Stimulated activated memory B cell treated with anti-CD40 and anti-IgM and Interleukin-4, amounts not matched to agents 10 μg/mL and 1 μg/mL and 100 μg/mL, for 72 hours (primary cell): ENCODE data around the gene CGRRF1.

Experiments used
- ATAC-seq: fragments of 150-1000 bp; cut with Tn5 transposase; 2 replicates; pipeline ENCODE4 v1.10.0; 2021
- H3K27ac Mint-ChIP-seq: one replicate; pipeline ENCODE4 v1.8.0; 2022; ENCODE audit warnings: mild to moderate bottlenecking, mixed read lengths
- H3K27me3 Mint-ChIP-seq: one replicate; pipeline ENCODE4 v1.8.0; 2022; ENCODE audit warnings: mixed read lengths
- H3K36me3 Mint-ChIP-seq: one replicate; pipeline ENCODE4 v1.8.0; 2022; ENCODE audit warnings: mixed read lengths
- H3K4me1 Mint-ChIP-seq: one replicate; pipeline ENCODE4 v1.8.0; 2022; ENCODE audit warnings: mixed read lengths
- H3K4me3 Mint-ChIP-seq: one replicate; pipeline ENCODE4 v1.8.0; 2022; ENCODE audit warnings: mild to moderate bottlenecking, moderate library complexity, mixed read lengths
- H3K9me3 Mint-ChIP-seq: one replicate; pipeline ENCODE4 v1.8.0; 2022; ENCODE audit warnings: mixed read lengths

Gene CGRRF1

DNA sequence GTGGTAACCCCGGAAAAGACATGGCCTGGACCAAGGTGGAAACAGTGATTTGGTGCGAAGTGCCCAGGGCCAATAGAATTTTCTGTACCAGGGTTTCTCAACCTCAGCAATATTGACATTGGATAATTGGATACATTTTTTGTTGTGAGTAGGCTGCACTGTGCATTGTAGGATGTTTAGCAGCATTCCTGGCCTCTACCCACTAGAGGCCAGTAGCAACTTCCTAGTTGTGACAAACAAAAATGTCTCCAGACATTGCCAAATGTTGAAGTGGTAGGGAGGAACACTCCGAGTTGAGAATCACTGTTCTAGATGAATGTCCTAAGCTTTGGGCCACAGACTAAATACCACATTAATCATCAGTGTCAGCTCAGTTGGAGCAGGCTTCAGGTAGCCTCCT is 6.2 kb upstream of the CGRRF1 start:
- Mint-ChIP-seq H3K36me3 (no peaks in the 10 kb centered on the region), H3K27ac (no peak overlapping the region), H3K9me3 (no peaks in the 10 kb centered on the region), H3K4me1 (no peaks in the 10 kb centered on the region), H3K27me3 (peaks cover 19% of the 10 kb centered on the region), H3K4me3 (no peak overlapping the region)
- ATAC-seq, result no peak

DNA sequence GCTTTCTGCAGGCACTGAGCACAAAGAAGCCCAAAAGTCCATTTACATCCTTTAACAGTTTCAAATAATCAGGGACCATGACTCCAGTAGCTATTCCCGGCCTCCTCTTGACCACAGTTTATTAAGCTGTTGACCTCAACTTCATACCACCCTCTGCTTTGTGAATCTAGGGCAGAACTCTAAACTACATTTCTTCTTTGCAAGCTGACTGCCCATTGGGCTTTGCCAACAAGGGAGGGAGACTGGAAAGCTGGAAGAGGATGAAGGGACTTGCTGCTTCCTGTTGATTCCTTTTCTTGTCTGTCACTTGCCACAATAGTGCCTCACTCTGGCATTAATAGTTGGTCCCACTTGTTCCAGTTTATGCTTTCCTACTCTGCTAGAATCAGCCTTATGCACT is 2.7 kb downstream of the CGRRF1 start:
- peaks cover 13% of the 10 kb centered on the region for H3K9me3 Mint-ChIP-seq
- ATAC-seq, result no peak
- no peak overlapping the region for H3K4me3 Mint-ChIP-seq
- no peaks in the 10 kb centered on the region for H3K27me3 Mint-ChIP-seq
- peaks cover 52% of the 10 kb centered on the region for H3K4me1 Mint-ChIP-seq
- H3K36me3 Mint-ChIP-seq, result peaks cover 38% of the 10 kb centered on the region
- H3K27ac Mint-ChIP-seq, result no peak overlapping the region

DNA sequence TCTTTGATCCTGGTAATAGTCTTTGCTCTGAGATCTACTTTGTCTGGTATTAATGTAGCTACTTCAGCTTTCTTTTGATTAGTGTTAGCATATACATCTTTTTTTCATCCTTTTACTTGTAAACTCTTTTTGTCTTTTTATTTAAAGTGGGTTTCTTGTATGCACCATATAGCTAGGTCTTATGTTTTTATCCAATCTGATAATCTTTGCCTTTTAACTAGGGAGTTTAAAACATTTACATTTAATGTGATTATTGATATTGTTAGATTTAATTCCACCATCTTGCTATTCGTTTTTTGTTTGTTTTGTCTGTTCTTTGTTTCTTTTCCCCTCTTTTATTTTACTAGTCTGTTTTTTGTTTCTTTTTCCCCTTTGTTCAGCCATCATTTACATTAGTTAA is 6.0 kb downstream of the CGRRF1 start:
- Mint-ChIP-seq H3K36me3 (peaks cover 50% of the 10 kb centered on the region), H3K27ac (no peak overlapping the region), H3K27me3 (no peaks in the 10 kb centered on the region), H3K9me3 (peaks cover 13% of the 10 kb centered on the region), H3K4me3 (no peak overlapping the region), H3K4me1 (peaks cover 41% of the 10 kb centered on the region)
- ATAC-seq, result no peak

DNA sequence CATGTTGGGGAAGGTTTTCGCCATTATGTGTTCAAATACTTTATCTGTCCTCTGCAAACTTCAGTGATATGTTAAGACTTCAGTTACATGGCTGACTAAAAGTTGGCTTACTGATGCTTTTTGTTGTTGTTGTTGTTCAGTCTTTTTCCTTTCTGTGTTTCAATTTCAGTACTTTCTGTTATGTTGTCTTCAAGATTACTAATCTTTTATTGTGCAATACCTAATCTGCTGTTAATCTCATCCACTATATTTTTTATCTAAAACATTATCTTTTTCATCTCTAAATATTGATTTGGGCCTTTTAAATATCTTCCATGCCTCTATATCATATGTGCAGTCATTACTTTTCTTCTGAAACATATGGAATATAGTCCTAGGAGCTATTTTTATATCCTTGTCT is 7.0 kb downstream of the CGRRF1 start:
- peaks cover 51% of the 10 kb centered on the region for H3K36me3 Mint-ChIP-seq
- peaks cover 34% of the 10 kb centered on the region for H3K4me1 Mint-ChIP-seq
- no peak overlapping the region for H3K4me3 Mint-ChIP-seq
- ATAC-seq, result no peak
- H3K9me3 Mint-ChIP-seq, result peaks cover 13% of the 10 kb centered on the region
- no peaks in the 10 kb centered on the region for H3K27me3 Mint-ChIP-seq
- no peak overlapping the region for H3K27ac Mint-ChIP-seq

DNA sequence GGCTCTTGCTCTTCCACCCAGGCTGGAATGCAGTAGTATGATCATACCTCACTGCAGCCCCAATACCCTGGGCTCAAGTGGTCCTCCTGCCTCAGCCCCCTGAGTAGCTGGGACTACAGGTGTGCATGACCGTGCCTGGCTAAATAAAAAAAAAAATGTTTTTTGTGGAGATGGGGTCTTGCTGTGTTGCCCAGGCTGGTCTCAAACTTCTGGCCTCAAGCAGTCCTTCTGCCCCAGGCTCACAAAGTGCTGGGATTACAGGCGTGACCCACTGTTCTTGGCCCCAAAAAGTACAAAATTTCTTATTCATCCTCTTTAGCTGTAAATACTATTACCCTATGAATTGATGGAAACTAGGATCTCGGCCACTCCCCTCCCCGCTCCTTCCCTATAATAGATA is 14.7 kb downstream of the CGRRF1 start:
- Mint-ChIP-seq H3K4me1 (no peaks in the 10 kb centered on the region), H3K27me3 (no peaks in the 10 kb centered on the region), H3K4me3 (no peak overlapping the region), H3K9me3 (no peaks in the 10 kb centered on the region), H3K27ac (no peak overlapping the region), H3K36me3 (peaks cover 37% of the 10 kb centered on the region)
- no peak for ATAC-seq

DNA sequence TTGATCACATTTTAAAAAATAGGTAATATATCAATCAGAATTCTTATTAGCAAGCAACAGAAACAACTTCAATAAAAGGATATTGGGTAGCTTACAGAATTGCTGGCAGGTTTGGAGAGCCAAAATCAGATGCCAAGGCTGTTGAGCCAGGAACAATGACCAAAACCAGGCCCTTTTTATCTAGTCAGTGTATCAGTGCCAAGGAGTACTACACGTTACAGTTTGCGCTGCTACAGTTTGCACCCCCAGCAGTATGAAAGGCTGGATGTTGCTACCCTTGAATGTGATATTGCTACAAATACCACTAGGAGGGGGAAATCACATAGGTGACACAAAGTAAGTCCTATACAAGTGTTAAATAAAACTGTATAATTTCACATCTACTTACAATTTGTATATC is 19.3 kb downstream of the CGRRF1 start:
- H3K4me1 Mint-ChIP-seq, result peaks cover 16% of the 10 kb centered on the region
- H3K36me3 Mint-ChIP-seq, result peaks cover 22% of the 10 kb centered on the region
- no peaks in the 10 kb centered on the region for H3K9me3 Mint-ChIP-seq
- H3K27ac Mint-ChIP-seq, result no peak overlapping the region
- H3K4me3 Mint-ChIP-seq, result no peak overlapping the region
- no peak for ATAC-seq
- no peaks in the 10 kb centered on the region for H3K27me3 Mint-ChIP-seq

DNA sequence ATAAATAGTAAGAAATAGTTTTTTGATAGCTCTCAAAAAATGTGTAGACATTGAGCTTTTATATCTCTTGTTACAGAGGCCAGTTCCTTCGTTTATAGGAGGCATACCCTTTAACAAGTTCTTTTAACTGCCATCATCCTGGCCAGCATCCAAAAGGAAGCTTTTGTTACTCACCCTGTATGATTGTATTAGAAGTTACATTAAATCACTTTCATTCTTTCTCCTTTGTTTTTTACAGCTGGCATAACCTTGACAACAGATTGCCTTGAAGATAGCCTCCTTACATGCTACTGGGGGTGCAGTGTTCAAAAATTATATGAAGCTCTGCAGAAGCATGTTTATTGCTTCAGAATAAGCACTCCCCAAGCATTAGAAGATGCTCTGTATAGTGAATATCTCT is 20.1 kb downstream of the CGRRF1 start:
- Mint-ChIP-seq H3K9me3 (no peaks in the 10 kb centered on the region), H3K27me3 (no peaks in the 10 kb centered on the region), H3K4me1 (peaks cover 16% of the 10 kb centered on the region), H3K27ac (no peak overlapping the region), H3K36me3 (peaks cover 20% of the 10 kb centered on the region), H3K4me3 (no peak overlapping the region)
- no peak for ATAC-seq

DNA sequence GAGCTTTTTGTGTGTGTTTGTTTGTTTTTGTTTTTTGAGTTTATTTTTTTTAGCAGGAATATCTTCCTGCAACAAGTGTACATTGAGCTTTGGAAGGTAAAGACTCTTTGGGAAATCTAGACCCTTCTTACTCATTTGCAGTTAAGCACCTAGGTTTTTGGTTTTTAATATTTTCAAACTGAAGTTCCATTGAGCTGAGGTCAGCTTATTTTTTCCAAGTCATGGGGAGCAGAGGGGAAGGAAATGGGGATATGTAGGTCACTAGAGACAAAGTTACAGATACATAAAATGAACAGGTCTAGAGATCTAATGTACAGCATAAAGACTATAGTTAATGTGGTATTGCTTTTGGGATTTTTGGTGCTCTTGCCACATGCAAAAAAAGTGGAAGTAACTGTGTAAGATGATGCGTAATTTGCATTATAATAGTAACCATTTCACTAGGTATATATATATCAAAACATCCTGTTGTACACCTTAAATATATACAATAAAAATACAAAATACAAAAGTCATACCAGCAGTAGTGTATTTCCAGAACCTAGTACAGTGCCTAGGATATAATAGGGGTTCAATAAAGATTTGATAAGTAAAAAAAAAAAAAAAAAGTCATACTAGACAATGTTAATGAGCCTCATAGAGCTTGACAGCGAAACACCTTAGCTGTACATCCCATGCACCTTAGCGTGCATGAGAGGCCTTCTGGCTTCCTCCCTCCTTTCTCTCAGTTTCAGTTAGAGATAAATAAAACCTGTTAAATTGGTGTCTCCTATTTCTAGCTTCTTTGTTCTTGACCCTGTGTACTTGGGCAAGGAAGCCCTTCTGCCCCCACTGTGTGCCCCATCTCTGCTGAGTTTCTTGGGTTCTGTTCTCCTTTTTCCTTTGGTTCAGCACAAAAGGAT is 22.7 kb downstream of the CGRRF1 start:
- peaks cover 28% of the 10 kb centered on the region for H3K36me3 Mint-ChIP-seq
- ATAC-seq, result peak; percentile 61
- H3K27ac Mint-ChIP-seq, result peak overlapping the region; percentile 51
- H3K27me3 Mint-ChIP-seq, result no peaks in the 10 kb centered on the region
- H3K4me1 Mint-ChIP-seq, result peaks cover 16% of the 10 kb centered on the region
- peak overlapping the region; percentile 24 for H3K4me3 Mint-ChIP-seq
- H3K9me3 Mint-ChIP-seq, result no peaks in the 10 kb centered on the region

DNA sequence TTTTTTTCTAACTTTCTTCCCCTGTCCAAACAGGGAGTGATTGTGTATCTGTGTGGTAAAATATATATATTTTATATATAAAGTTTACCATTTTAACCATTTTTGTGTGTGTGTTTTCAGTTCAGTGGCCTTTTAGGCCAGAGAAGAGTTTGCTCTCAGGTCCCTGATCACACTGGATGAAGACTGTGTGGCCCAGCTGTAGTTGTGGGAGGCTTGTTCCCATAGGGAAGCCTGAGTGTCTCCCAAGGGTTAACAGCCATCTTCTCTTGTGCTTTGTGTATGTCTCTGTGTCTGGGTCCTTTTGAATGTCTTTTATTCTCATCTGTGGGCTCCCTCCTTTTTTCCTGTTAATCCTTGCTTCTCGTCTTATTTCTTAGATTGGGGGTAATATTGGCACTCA is 23.4 kb downstream of the CGRRF1 start:
- Mint-ChIP-seq H3K9me3 (no peaks in the 10 kb centered on the region), H3K4me3 (no peak overlapping the region), H3K27me3 (no peaks in the 10 kb centered on the region), H3K36me3 (peaks cover 23% of the 10 kb centered on the region), H3K4me1 (peaks cover 16% of the 10 kb centered on the region), H3K27ac (peak overlapping the region; percentile 51)
- no peak for ATAC-seq

DNA sequence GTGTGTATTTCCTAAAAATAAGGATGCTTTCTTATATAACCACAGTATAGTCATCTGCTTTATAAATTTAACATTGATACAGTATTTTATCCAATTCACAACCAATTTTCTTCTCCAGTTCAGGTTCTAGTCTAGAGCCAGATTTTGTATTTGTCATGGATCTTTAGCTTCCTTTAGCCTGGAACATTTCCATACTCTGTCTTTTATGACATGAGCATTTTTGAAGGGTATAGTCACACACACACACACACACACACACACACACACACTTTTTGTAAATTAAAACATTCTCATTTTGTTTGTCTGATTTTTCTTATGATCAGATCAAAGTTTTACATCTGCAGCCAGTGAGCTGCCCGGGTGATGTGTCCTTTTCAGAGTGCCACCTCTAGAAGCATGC is 25.4 kb downstream of the CGRRF1 start:
- ATAC-seq, result no peak
- no peaks in the 10 kb centered on the region for H3K9me3 Mint-ChIP-seq
- no peaks in the 10 kb centered on the region for H3K27me3 Mint-ChIP-seq
- H3K36me3 Mint-ChIP-seq, result peaks cover 30% of the 10 kb centered on the region
- no peak overlapping the region for H3K27ac Mint-ChIP-seq
- peaks cover 16% of the 10 kb centered on the region for H3K4me1 Mint-ChIP-seq
- H3K4me3 Mint-ChIP-seq, result no peak overlapping the region

DNA sequence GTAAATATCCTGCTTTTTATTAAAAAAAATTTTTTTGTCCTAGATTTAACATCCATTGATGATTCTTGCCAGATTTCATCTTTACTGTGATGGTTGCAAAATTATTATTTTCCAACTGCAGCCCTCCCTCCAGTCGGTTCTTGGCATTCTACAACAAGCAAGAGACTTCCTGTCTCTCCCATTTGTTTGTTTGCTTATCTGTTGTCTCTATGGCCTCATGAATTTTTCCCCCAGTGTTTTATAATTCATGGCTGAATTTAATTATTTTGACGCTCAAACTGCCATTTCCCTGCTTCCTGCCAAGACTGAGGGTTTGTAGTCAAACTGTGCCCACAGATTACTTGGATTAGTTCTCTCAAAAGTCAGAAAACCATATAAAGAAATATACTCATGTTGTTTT is 25.9 kb downstream of the CGRRF1 start:
- H3K9me3 Mint-ChIP-seq, result no peaks in the 10 kb centered on the region
- no peak overlapping the region for H3K4me3 Mint-ChIP-seq
- no peak overlapping the region for H3K27ac Mint-ChIP-seq
- no peaks in the 10 kb centered on the region for H3K27me3 Mint-ChIP-seq
- H3K36me3 Mint-ChIP-seq, result peaks cover 35% of the 10 kb centered on the region
- ATAC-seq, result no peak
- H3K4me1 Mint-ChIP-seq, result peaks cover 16% of the 10 kb centered on the region

DNA sequence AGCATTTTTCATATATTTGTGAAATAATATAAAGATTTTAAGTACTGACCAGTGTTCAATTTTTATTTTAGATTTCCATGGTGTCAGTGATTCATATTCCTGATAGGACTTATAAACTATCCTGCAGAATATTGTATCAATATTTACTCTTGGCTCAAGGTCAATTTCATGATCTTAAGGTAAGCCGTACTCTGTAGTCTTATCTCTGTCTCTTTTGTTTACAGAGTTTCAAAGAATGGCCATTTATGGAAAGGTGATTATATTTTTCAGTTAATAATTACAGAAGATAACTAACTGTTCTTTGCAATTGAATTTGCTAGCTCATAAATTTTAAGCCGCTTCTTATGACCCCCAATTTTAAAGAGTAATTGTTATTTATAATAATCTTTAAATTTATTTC is 27.9 kb downstream of the CGRRF1 start:
- Mint-ChIP-seq H3K27ac (no peak overlapping the region), H3K36me3 (peaks cover 39% of the 10 kb centered on the region), H3K9me3 (no peaks in the 10 kb centered on the region), H3K27me3 (no peaks in the 10 kb centered on the region), H3K4me3 (no peak overlapping the region), H3K4me1 (peaks cover 4% of the 10 kb centered on the region)
- no peak for ATAC-seq

DNA sequence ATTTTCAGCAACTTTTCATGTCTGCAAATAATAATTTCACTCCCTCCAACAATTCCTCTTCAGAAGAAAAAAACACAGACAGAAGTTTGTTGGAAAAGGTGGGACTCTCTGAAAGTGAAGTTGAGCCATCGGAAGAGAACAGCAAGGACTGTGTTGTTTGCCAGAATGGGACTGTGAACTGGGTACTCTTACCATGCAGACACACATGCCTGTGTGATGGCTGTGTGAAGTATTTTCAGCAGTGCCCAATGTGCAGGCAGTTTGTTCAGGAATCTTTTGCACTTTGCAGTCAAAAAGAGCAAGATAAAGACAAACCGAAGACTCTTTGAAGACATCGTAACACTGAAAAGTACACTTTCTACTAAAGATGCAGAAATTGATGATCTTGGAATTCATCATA is 28.3 kb downstream of the CGRRF1 start:
- Mint-ChIP-seq H3K27me3 (no peaks in the 10 kb centered on the region), H3K4me3 (no peak overlapping the region), H3K27ac (no peak overlapping the region), H3K9me3 (no peaks in the 10 kb centered on the region), H3K36me3 (peaks cover 39% of the 10 kb centered on the region), H3K4me1 (peaks cover under 1% of the 10 kb centered on the region)
- ATAC-seq, result no peak

DNA sequence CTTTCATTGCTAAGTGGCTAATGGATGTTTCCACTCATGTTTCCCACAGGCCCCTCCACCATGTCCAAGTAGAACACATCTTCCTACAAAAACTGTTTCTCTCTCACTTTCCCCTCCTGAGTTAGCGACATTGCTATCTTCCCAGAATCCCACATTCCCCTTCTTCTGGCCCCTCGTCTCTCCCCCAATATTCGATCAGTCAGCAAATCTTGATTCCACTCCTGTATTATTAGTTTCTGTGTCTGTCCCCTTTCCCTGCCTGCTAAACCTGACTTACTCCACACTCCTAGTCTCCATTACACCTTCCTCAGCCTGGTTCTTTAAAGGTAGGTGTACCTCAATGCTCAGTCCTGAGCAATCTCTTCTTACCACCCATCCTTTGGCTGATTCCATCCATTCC is 37.9 kb downstream of the CGRRF1 start:
- Mint-ChIP-seq H3K27ac (no peak overlapping the region), H3K36me3 (no peaks in the 10 kb centered on the region), H3K4me3 (no peak overlapping the region), H3K9me3 (no peaks in the 10 kb centered on the region), H3K4me1 (no peaks in the 10 kb centered on the region), H3K27me3 (no peaks in the 10 kb centered on the region)
- no peak for ATAC-seq

DNA sequence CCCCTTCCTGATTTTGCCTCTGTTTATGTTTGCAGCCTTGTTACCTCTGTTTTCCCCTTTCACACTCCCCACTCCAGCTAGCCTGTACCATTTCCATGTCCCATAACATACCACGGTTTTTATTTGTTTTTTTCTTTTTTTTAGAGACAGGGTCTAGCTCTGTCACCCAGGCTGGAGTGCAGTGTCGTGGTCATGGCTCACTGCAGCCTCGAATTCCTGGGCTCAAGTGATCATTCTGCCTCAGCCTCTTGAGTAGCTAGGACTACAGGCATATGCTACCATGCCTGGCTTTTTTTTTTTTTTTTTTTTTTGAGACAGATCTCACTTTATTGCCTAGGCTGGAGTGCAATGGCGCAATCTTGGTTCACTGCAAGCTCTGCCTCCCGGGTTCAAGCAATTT is 38.8 kb downstream of the CGRRF1 start:
- H3K4me1 Mint-ChIP-seq, result no peaks in the 10 kb centered on the region
- no peaks in the 10 kb centered on the region for H3K36me3 Mint-ChIP-seq
- H3K4me3 Mint-ChIP-seq, result no peak overlapping the region
- H3K9me3 Mint-ChIP-seq, result no peaks in the 10 kb centered on the region
- no peak overlapping the region for H3K27ac Mint-ChIP-seq
- H3K27me3 Mint-ChIP-seq, result no peaks in the 10 kb centered on the region
- no peak for ATAC-seq

DNA sequence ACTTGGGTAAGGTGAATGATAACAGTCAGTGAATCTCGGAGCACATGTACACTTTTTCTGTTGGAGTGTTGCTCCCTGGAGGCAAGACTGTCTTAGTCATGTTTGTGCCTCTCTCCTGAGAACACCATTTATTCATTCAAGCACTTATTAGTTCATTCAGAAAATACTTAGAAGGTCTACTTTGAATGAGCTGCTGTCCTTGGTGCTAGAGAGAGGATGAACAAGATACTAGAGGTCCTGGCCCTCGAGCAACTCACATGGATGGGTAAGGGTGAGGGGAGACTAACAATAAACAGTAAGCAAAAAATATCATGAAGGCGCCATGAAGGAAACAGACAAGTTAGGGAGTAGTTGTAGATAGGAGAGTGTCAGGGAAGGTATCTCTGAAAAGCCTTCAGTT is 40.2 kb downstream of the CGRRF1 start:
- Mint-ChIP-seq H3K27me3 (no peaks in the 10 kb centered on the region), H3K4me1 (no peaks in the 10 kb centered on the region), H3K27ac (no peak overlapping the region), H3K36me3 (no peaks in the 10 kb centered on the region), H3K9me3 (no peaks in the 10 kb centered on the region), H3K4me3 (no peak overlapping the region)
- no peak for ATAC-seq
